ENCODE results near the gene SATB1. TPM values are rescaled to one million over a fixed set of nuclear protein-coding genes. Genes with fewer than 3 reads are reported as not detected.

The SATB1 gene
- polyA plus RNA-seq, 1 donor from 2014 or later, result 16.0 TPM

DNA sequence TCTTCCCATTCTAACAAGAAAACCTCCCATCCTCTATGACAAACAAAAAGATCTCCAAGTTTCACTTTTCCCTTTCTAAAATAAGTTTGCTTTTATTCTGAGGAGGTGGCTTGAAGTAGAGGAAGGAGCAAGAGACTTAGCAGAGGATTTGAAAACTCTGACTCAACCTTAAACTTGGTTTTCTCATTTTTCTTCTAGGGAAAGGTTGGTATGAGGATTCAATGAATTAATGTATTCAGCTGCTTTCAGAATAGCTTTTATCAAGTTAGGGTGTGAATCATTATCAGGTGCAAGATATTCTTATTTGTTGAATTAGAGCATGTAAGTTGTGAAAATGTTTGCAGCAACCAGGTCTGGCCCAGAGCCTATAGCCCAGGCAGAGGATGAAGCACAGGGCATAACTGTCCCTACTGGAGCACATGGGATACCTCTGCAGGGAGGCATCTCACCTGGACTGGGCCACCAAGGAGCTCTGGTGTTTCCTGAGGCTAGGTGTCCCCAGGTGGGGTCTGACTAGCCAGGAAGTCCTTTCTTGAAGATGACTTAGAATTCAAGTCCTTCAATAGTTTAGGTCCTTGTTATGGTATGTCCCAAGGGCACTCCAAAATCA lies 42.3 kb downstream of the SATB1 start:
- Histone ChIP-seq H3K27ac (ENCODE audit: low read length) (no peak overlapping the region), H3F3A (ENCODE audit: insufficient read depth, low read length, poor library complexity, severe bottlenecking) (no peaks in the 10 kb centered on the region), H2AFZ (ENCODE audit: low read depth, low read length) (no peak overlapping the region), H3K9me3 (ENCODE audit: low read length) (no peaks in the 10 kb centered on the region), H4K20me1 (ENCODE audit: insufficient read depth) (no peaks in the 10 kb centered on the region), H3K4me2 (ENCODE audit: low read length) (no peak overlapping the region), H3K79me2 (replicated peaks; ENCODE audit: insufficient read depth, low read length) (no peaks in the 10 kb centered on the region), H3K4me3 (ENCODE audit: low read length) (no peak overlapping the region), H3K9me2 (ENCODE audit: insufficient read depth, low read length) (no peaks in the 10 kb centered on the region), H3K27me3 (ENCODE audit: insufficient read depth, low read depth, low read length) (no peaks in the 10 kb centered on the region), H3K36me3 (ENCODE audit: insufficient read depth, low read length) (no peaks in the 10 kb centered on the region), H3K9ac (ENCODE audit: low read length) (no peak overlapping the region)
- TF ChIP-seq EP300 (conservative IDR thresholded peaks at IDR 0.05; ENCODE audit: poor library complexity, severe bottlenecking), result no peak
- TF ChIP-seq SMC3 (conservative IDR thresholded peaks at IDR 0.05; ENCODE audit: poor library complexity), result no peak
- no peak for TF ChIP-seq MXI1 (conservative IDR thresholded peaks at IDR 0.05; ENCODE audit: poor library complexity, severe bottlenecking)
- TF ChIP-seq EZH2 (IDR thresholded peaks at IDR 0.05; ENCODE audit: borderline replicate concordance, insufficient read depth, low read length, poor library complexity, severe bottlenecking), result no peak
- TF ChIP-seq POLR2AphosphoS5 (IDR thresholded peaks at IDR 0.05), result no peak

DNA sequence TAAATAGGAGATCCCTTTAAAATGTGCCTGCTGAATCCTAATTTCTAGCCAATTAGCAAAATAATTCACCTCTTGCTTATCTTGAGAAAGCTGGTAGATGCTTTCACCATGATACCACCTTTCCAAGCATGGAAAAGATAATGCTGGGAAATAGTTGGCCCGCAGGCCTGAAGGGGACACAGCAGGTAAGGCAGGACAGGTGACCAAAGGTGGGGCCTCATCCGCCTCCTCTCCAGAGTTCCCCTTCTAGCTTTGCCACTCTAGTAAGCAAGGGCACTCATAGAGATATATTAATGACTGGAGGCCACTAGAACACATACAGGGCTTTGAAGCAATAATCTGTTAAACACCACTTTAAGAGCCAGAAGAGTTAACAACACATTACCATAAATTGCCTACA lies 45.5 kb downstream of the SATB1 start:
- Histone ChIP-seq H3F3A (ENCODE audit: insufficient read depth, low read length, poor library complexity, severe bottlenecking) (no peaks in the 10 kb centered on the region), H3K9me2 (ENCODE audit: insufficient read depth, low read length) (no peaks in the 10 kb centered on the region), H3K27me3 (ENCODE audit: insufficient read depth, low read depth, low read length) (no peaks in the 10 kb centered on the region), H3K4me2 (ENCODE audit: low read length) (no peak overlapping the region), H2AFZ (ENCODE audit: low read depth, low read length) (no peak overlapping the region), H4K20me1 (ENCODE audit: insufficient read depth) (no peaks in the 10 kb centered on the region), H3K9me3 (ENCODE audit: low read length) (no peaks in the 10 kb centered on the region), H3K27ac (ENCODE audit: low read length) (no peak overlapping the region), H3K36me3 (ENCODE audit: insufficient read depth, low read length) (no peaks in the 10 kb centered on the region), H3K79me2 (replicated peaks; ENCODE audit: insufficient read depth, low read length) (no peaks in the 10 kb centered on the region), H3K4me3 (ENCODE audit: low read length) (no peak overlapping the region), H3K9ac (ENCODE audit: low read length) (no peak overlapping the region)
- TF ChIP-seq, protein P1, sequence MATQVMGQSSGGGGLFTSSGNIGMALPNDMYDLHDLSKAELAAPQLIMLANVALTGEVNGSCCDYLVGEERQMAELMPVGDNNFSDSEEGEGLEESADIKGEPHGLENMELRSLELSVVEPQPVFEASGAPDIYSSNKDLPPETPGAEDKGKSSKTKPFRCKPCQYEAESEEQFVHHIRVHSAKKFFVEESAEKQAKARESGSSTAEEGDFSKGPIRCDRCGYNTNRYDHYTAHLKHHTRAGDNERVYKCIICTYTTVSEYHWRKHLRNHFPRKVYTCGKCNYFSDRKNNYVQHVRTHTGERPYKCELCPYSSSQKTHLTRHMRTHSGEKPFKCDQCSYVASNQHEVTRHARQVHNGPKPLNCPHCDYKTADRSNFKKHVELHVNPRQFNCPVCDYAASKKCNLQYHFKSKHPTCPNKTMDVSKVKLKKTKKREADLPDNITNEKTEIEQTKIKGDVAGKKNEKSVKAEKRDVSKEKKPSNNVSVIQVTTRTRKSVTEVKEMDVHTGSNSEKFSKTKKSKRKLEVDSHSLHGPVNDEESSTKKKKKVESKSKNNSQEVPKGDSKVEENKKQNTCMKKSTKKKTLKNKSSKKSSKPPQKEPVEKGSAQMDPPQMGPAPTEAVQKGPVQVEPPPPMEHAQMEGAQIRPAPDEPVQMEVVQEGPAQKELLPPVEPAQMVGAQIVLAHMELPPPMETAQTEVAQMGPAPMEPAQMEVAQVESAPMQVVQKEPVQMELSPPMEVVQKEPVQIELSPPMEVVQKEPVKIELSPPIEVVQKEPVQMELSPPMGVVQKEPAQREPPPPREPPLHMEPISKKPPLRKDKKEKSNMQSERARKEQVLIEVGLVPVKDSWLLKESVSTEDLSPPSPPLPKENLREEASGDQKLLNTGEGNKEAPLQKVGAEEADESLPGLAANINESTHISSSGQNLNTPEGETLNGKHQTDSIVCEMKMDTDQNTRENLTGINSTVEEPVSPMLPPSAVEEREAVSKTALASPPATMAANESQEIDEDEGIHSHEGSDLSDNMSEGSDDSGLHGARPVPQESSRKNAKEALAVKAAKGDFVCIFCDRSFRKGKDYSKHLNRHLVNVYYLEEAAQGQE (IDR thresholded peaks at IDR 0.05; ENCODE audit: borderline replicate concordance), result no peak
- no peak for TF ChIP-seq EZH2 (IDR thresholded peaks at IDR 0.05; ENCODE audit: borderline replicate concordance, insufficient read depth, low read length, poor library complexity, severe bottlenecking)
- TF ChIP-seq, protein P2, sequence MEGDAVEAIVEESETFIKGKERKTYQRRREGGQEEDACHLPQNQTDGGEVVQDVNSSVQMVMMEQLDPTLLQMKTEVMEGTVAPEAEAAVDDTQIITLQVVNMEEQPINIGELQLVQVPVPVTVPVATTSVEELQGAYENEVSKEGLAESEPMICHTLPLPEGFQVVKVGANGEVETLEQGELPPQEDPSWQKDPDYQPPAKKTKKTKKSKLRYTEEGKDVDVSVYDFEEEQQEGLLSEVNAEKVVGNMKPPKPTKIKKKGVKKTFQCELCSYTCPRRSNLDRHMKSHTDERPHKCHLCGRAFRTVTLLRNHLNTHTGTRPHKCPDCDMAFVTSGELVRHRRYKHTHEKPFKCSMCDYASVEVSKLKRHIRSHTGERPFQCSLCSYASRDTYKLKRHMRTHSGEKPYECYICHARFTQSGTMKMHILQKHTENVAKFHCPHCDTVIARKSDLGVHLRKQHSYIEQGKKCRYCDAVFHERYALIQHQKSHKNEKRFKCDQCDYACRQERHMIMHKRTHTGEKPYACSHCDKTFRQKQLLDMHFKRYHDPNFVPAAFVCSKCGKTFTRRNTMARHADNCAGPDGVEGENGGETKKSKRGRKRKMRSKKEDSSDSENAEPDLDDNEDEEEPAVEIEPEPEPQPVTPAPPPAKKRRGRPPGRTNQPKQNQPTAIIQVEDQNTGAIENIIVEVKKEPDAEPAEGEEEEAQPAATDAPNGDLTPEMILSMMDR (IDR thresholded peaks at IDR 0.05; ENCODE audit: poor library complexity, severe bottlenecking), result no peak
- no peak for TF ChIP-seq MXI1 (conservative IDR thresholded peaks at IDR 0.05; ENCODE audit: poor library complexity, severe bottlenecking)

DNA sequence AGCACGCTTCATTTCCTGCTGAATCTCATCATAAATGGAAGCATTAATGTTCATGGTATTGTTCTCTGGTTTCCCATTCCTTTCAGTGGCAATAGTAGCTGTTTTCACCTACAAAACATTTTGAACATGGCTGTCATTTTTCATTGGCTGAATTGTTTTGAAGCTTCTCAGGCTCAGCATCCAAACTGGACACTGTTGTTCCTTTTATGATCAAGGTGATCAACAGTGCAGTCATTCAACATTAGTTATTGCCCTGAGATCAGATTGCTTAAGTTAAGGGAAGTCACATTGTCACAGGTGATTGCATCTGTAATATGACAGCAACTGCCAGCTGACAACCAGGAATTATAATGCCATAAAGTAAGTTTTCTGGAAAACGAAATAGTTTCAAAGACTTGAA lies 46.9 kb downstream of the SATB1 start:
- H3K4me2 ChIP-seq (ENCODE audit: low read length), result no peak overlapping the region
- TF ChIP-seq POLR2AphosphoS5 (IDR thresholded peaks at IDR 0.05), result no peak
- TF ChIP-seq EZH2 (IDR thresholded peaks at IDR 0.05; ENCODE audit: borderline replicate concordance, insufficient read depth, low read length, poor library complexity, severe bottlenecking), result no peak
- no peak for TF ChIP-seq MXI1 (conservative IDR thresholded peaks at IDR 0.05; ENCODE audit: poor library complexity, severe bottlenecking)
- TF ChIP-seq SMC3 (conservative IDR thresholded peaks at IDR 0.05; ENCODE audit: poor library complexity), result no peak
- TF ChIP-seq, protein P2 (IDR thresholded peaks at IDR 0.05; ENCODE audit: poor library complexity, severe bottlenecking), result no peak
- no peak for TF ChIP-seq TAF1 (IDR thresholded peaks at IDR 0.05; ENCODE audit: low read depth)
- no peak for TF ChIP-seq EP300 (conservative IDR thresholded peaks at IDR 0.05; ENCODE audit: poor library complexity, severe bottlenecking)
- TF ChIP-seq RAD21 (conservative IDR thresholded peaks at IDR 0.05), result no peak
- TF ChIP-seq, protein P1 (IDR thresholded peaks at IDR 0.05; ENCODE audit: borderline replicate concordance), result no peak
- H4K20me1 ChIP-seq (ENCODE audit: insufficient read depth), result no peaks in the 10 kb centered on the region
- H3K9me3 ChIP-seq (ENCODE audit: low read length), result no peaks in the 10 kb centered on the region
- no peaks in the 10 kb centered on the region for H3F3A ChIP-seq (ENCODE audit: insufficient read depth, low read length, poor library complexity, severe bottlenecking)
- H3K27ac ChIP-seq (ENCODE audit: low read length), result no peak overlapping the region
- no peaks in the 10 kb centered on the region for H3K79me2 ChIP-seq (replicated peaks; ENCODE audit: insufficient read depth, low read length)
- H3K9ac ChIP-seq (ENCODE audit: low read length), result no peak overlapping the region
- no peaks in the 10 kb centered on the region for H3K9me2 ChIP-seq (ENCODE audit: insufficient read depth, low read length)
- H3K4me3 ChIP-seq (ENCODE audit: low read length), result no peak overlapping the region
- no peaks in the 10 kb centered on the region for H3K27me3 ChIP-seq (ENCODE audit: insufficient read depth, low read depth, low read length)
- H2AFZ ChIP-seq (ENCODE audit: low read depth, low read length), result no peak overlapping the region
- no peaks in the 10 kb centered on the region for H3K36me3 ChIP-seq (ENCODE audit: insufficient read depth, low read length)
